H1 (cell line): ENCODE data around the gene NT5DC3.

Experiments
- ATF3 ChIP-seq: IDR thresholded peaks from 2 replicates; pipeline ENCODE4 v1.6.1; 2011; ENCODE audit warnings: low read depth, mild to moderate bottlenecking, low read length; ENCODE audit not compliant: insufficient read depth
- EP300 ChIP-seq, 2 experiments: IDR thresholded peaks; 1 replicate in 1 of 2; 2 replicates in 1 of 2; pipeline ENCODE4 v1.6.1; 2011 to 2012; ENCODE audit warnings: low read depth in 2 of 2, low read length in 2 of 2, mild to moderate bottlenecking in 2 of 2, borderline replicate concordance in 1 of 2, inconsistent platforms in 1 of 2, moderate library complexity in 1 of 2
- GTF2F1 ChIP-seq: IDR thresholded peaks from 2 replicates; pipeline ENCODE4 v1.6.1; 2012; ENCODE audit warnings: low read depth, low read length, improper control_type of control experiment, borderline replicate concordance
- POLR2A ChIP-seq, 2 experiments: IDR thresholded peaks; 1 replicate in 1 of 2; 2 replicates in 1 of 2; pipeline ENCODE4 v1.6.1; 2011; ENCODE audit warnings: low read depth in 2 of 2, low read length in 2 of 2, mild to moderate bottlenecking in 2 of 2; ENCODE audit errors: control extremely low read depth in 1 of 2
- TAF1 ChIP-seq: IDR thresholded peaks from 2 replicates; pipeline ENCODE4 v1.6.1; 2011; ENCODE audit warnings: mild to moderate bottlenecking, low read depth, low read length

- TF ChIP-seq GTF2F1 (no peak), EP300 (IDR thresholded peaks at IDR 0.05; ENCODE audit: borderline replicate concordance in 1 of 2, low read depth in 2 of 2, low read length in 2 of 2) (no peak), ATF3 (no peak), POLR2A (IDR thresholded peaks at IDR 0.05; ENCODE audit: control extremely low read depth in 1 of 2, low read depth in 2 of 2, low read length in 2 of 2) (no peak), TAF1 (no peak)
Measured at GRCh38 chr12:103757248-103757647, 83.8 kb downstream of the NT5DC3 start.
